ENCODE results near the gene SLC16A8.

- TF ChIP-seq CTCF (optimal IDR thresholded peaks at IDR 0.05 in 1 of 3, IDR thresholded peaks at IDR 0.05 in 1 of 3, conservative IDR thresholded peaks at IDR 0.05 in 1 of 3; ENCODE audit: extremely low read depth in 1 of 3, insufficient read depth in 2 of 3, low read length in 3 of 3) (no peak), EZH2 (IDR thresholded peaks at IDR 0.05; ENCODE audit: low read length) (no peak)
These were observed 13.6 kb downstream of the SLC16A8 start for GRCh38 chr22:38070250-38070921.

All from keratinocyte (primary cell).